ENCODE results near the gene PLCXD1.
"Not testable (repeated sequence)": the region's sequence is repeated elsewhere in the genome, so short reads cannot be mapped to it uniquely, and the experiment has no call there.

The PLCXD1 gene

DNA sequence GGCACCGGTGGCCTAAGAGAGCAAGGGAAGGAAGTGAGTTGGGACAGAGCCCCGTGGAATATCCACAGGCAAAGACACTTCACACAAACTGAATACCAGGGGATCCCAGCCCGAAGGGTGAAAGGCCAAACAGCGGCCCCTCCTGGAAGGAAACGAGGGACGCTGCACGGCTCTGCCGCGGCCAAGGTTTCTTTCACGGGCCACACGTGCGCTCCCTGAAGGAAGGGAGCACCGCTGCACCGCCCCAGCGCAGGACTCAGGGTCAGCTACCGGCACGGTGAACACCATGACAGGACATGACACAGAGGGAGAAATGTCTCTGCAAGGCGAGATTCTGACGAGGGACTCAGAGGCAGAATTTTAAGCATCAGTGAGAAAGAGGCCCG, 69.0 kb downstream of the PLCXD1 start:
- DNase-seq (ENCODE audit: low spot score) = no peak

DNA sequence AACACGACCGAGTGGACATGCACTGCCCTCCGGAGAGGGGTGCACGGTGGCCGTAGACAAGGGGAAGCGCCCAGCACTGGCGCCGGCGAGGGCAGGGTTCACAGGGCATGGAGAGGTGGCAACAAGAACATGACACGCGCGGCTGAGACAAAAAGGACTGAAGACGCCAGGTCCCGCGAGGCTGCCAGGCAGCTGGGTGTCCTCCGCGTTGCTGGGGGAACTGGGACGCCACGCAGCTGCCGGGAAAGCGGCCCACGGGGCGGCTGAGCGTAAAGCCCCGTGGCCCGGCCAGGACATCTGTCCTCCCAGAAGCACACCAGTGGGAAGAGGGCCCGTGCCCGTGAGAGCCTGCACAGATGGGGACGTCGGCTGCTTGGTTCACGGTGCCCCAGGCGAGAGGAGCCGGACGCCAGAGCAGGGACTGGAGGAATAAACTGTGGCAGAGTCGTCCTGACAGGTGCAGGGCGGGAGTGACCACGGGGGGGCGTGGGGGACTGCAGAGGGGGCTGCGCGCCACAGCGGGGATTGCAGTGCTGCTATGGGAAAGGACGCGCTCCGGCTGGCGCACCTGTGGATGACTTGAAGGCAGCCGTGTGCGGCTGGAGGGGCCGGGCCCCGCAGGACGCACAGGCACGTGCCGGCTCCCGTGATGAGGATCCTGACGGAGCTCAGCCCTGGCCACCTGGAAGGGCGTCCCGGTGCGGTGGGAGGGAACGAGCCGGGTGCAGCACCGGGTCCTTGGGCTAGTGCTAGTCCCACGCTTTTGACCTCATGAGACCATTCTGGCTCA, 69.5 kb downstream of the PLCXD1 start:
- no peak for DNase-seq (ENCODE audit: low spot score)

DNA sequence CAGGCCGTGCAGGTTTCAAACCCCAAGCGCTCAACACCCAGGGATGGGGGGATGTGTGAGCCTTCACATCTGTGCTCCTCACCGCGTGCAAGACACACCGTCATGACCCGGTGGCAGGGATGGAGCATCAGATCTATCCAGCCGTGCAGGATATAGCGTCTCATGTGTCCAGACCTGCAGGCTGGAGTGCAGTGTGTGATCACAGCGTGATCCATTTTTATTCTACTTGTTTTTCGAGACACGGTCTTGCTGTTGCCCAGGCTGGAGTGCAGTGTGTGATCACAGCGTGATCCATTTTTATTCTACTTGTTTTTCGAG, 70.1 kb downstream of the PLCXD1 start:
- DNase-seq (ENCODE audit: low spot score) = not testable (repeated sequence)

DNA sequence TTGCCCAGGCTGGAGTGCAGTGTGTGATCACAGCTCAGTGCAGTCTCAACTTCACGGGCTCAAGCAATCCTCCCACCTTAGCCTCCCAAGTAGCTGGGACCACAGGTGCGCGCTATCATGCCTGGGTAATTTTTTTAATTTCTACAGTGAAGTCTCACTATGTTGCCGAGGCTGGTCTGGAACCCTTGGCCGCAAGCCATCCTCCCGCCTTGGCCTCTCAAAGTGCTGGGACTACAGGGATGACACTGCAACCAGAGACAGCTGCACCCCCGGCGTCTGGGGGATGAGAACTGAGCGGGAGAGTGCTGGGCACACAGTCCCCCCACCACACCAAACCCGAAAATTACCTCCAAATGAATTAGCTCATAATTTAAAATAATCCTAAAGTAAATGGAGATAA, 70.6 kb downstream of the PLCXD1 start:
- no peak for DNase-seq (ENCODE audit: low spot score)

DNA sequence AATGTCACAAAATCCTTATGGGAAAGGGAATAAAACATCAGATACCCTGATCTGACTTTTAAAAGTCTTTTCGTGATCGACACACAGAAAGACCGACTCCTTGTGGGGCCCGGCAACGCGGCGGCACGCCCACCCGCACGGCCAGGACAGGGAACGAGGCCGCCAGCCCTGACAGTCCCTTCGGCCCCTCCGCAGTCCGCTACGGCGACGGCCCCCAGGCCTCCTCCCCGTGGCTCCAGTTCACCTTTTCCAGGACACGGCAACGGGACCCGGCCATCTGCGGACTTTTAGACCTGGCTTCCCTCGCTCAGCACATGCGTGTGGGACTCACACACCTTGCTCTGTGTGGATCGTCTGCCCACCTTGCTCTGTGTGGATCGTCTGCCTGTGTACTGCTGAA, 71.0 kb downstream of the PLCXD1 start:
- no peak for DNase-seq (ENCODE audit: low spot score)

DNA sequence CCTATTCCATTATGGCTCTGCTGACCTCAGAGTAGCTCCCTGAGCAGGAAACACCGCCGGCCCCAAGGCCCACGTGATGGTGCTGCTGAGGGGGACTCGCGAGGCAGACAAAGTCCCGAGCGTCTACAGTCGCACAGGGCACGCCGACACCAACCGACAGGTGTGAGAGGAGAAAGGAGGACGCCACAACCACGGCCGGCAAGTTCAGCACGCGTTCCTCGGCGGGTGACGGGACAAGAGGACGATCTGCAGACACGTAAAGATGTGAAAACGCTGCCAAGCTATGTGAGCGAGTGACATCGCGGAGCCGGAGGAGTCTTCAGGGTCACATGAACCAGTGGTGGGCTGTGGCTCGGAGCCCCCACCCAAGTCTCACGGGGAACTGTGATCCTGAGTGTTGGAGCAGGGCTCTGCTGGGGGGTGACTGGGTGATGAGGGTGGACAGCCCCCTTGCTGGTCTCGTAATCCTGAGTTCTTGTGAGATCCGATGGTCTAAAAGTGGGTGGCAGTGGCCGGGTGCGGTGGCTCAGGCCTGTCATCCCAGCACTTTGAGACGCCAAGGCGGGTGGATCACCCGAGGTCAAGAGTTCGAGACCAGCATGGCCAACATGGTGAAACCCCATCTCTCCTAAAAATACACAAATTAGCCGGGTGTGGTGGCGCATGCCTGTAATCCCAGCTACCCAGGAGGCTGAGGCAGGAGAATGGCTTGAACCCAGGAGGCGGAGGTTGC, 71.6 kb downstream of the PLCXD1 start:
- no peak for DNase-seq (ENCODE audit: low spot score)

Data from CD4-positive, alpha-beta T cell treated with Interleukin-6 at 100 ng/mL for 8 hours (primary cell).